IMR-90 (cell line): Measurements from ENCODE around the gene C2orf74. TPM values are rescaled to one million over a fixed set of nuclear protein-coding genes. Genes with fewer than 3 reads are reported as not detected.

ENCODE experiments used
- ATAC-seq: fragments of 200-7000 bp; cut with Tn5 transposase; 2 replicates; pipeline ENCODE4 v1.9.1; 2020; ENCODE audit warnings: low read depth, mild to moderate bottlenecking, moderate library complexity
- BruUV-seq: library from RNA; stranded (reverse); fragments of 400-500 nt; replicated peaks from 2 replicates; lab custom pipeline; 2021; lab: Mats Ljungman, UMichigan
- CTCF ChIA-PET: fragments of 300-600 bp; formaldehyde crosslinking; extraction: SDS; loops from one replicate; lab custom pipeline; 2021; ENCODE audit warnings: antibody characterized with exemption; lab: Yijun Ruan, JAX
- POLR2A ChIA-PET: fragments of 300-600 bp; sonication (Branson Sonifier 250); formaldehyde crosslinking; loops from one replicate; lab custom pipeline; 2022; ENCODE audit warnings: antibody characterized with exemption; ENCODE audit not compliant: unreplicated experiment; lab: Charles Lee
- DNase-seq: peaks from one replicate; pipeline ENCODE4 v3.0.0; 2013
- H2AFZ ChIP-seq: replicated peaks from 2 replicates; pipeline ENCODE3; 2013; ENCODE audit warnings: low read length, mild to moderate bottlenecking; ENCODE audit not compliant: poor library complexity
- H2AK5ac ChIP-seq: 2 replicates; pipeline ENCODE4 v1.6.1; 2013; ENCODE audit warnings: low read depth, low read length, inconsistent platforms
- H2AK9ac ChIP-seq: replicated peaks from 2 replicates; pipeline ENCODE3; 2013; ENCODE audit warnings: mild to moderate bottlenecking, low read depth, low read length, moderate library complexity; ENCODE audit not compliant: poor library complexity
- H2BK120ac ChIP-seq: 2 replicates; pipeline ENCODE4 v1.6.1; 2013; ENCODE audit warnings: low read depth, low read length, inconsistent platforms
- H2BK15ac ChIP-seq: 3 replicates; pipeline ENCODE4 v1.6.1; 2013; ENCODE audit warnings: low read depth, low read length, inconsistent platforms
- H2BK20ac ChIP-seq: 2 replicates; pipeline ENCODE4 v1.6.1; 2013; ENCODE audit warnings: low read depth, mild to moderate bottlenecking, inconsistent platforms, low read length, moderate library complexity
- H2BK5ac ChIP-seq: 2 replicates; pipeline ENCODE4 v1.6.1; 2013; ENCODE audit warnings: mild to moderate bottlenecking, low read depth, low read length, inconsistent platforms; ENCODE audit not compliant: poor library complexity, severe bottlenecking
- H3K14ac ChIP-seq: replicated peaks from 2 replicates; pipeline ENCODE4 v1.6.1; 2013; ENCODE audit warnings: low read depth, low read length, inconsistent platforms
- H3K18ac ChIP-seq: 2 replicates; pipeline ENCODE4 v1.6.1; 2013; ENCODE audit warnings: low read depth, low read length, control low read depth
- H3K23ac ChIP-seq: 2 replicates; pipeline ENCODE4 v1.6.1; 2013; ENCODE audit warnings: low read depth, low read length, inconsistent platforms
- H3K27ac ChIP-seq: 2 replicates; pipeline ENCODE4 v1.5.1; 2013; ENCODE audit warnings: mild to moderate bottlenecking, control low read depth, low read length; ENCODE audit not compliant: insufficient read depth
- H3K27me3 ChIP-seq: 2 replicates; pipeline ENCODE4 v1.6.1; 2013; ENCODE audit warnings: low read length; ENCODE audit not compliant: control insufficient read depth, insufficient read depth
- H3K36me3 ChIP-seq: 2 replicates; pipeline ENCODE4 v1.6.1; 2013; ENCODE audit warnings: low read length, mixed read lengths; ENCODE audit not compliant: control insufficient read depth, insufficient read depth
- H3K4ac ChIP-seq: 2 replicates; pipeline ENCODE4 v1.6.1; 2013; ENCODE audit warnings: low read depth, low read length, inconsistent platforms
- H3K4me1 ChIP-seq: 2 replicates; pipeline ENCODE4 v1.6.1; 2013; ENCODE audit warnings: low read length, mixed read lengths; ENCODE audit not compliant: control insufficient read depth, insufficient read depth
- H3K4me2 ChIP-seq: 2 replicates; pipeline ENCODE4 v1.6.1; 2013; ENCODE audit warnings: low read depth, mild to moderate bottlenecking, control low read depth, low read length, moderate library complexity
- H3K4me3 ChIP-seq: 2 replicates; pipeline ENCODE4 v1.5.1; 2013; ENCODE audit warnings: low read depth, mild to moderate bottlenecking, control low read depth, low read length, moderate library complexity; ENCODE audit not compliant: insufficient read depth
- H3K56ac ChIP-seq: 2 replicates; pipeline ENCODE4 v1.6.1; 2013; ENCODE audit warnings: low read length, inconsistent platforms; ENCODE audit not compliant: insufficient read depth; ENCODE audit errors: extremely low read depth
- H3K79me1 ChIP-seq, 2 experiments: 2 replicates each; pipeline ENCODE4 v1.6.1; 2013; ENCODE audit warnings: low read length in 2 of 2, inconsistent platforms in 1 of 2, low read depth in 1 of 2
- H3K9ac ChIP-seq: 2 replicates; pipeline ENCODE4 v1.6.1; 2013; ENCODE audit warnings: low read depth, low read length, control low read depth
- H3K9me1 ChIP-seq: 2 replicates; pipeline ENCODE4 v1.6.1; 2013; ENCODE audit warnings: low read length, inconsistent platforms; ENCODE audit not compliant: insufficient read depth
- H3K9me3 ChIP-seq: 2 replicates; pipeline ENCODE4 v1.6.1; 2013; ENCODE audit warnings: low read length; ENCODE audit not compliant: control insufficient read depth, insufficient read depth
- H4K20me1 ChIP-seq: 2 replicates; pipeline ENCODE4 v1.6.1; 2013; ENCODE audit warnings: low read length, inconsistent platforms; ENCODE audit not compliant: insufficient read depth
- H4K5ac ChIP-seq: 2 replicates; pipeline ENCODE4 v1.6.1; 2013; ENCODE audit warnings: mild to moderate bottlenecking, low read depth, low read length, control low read depth
- H4K8ac ChIP-seq, 2 experiments: 2 replicates each; pipeline ENCODE4 v1.6.1; 2013; ENCODE audit warnings: low read depth in 2 of 2, low read length in 2 of 2, control low read depth in 1 of 2, inconsistent platforms in 1 of 2
- H4K91ac ChIP-seq: 2 replicates; pipeline ENCODE4 v1.6.1; 2013; ENCODE audit warnings: low read depth, low read length, inconsistent platforms; ENCODE audit not compliant: insufficient read depth
- CEBPB ChIP-seq: IDR thresholded peaks from 2 replicates; pipeline ENCODE4 v1.6.1; 2012; ENCODE audit warnings: low read depth, low read length, improper control_type of control experiment
- ELK1 ChIP-seq: fragments of 150-350 bp; IDR thresholded peaks from 2 replicates; pipeline ENCODE4 v1.6.1; 2016; ENCODE audit warnings: low read depth, mild to moderate bottlenecking, low read length, moderate library complexity, borderline replicate concordance
- MXI1 ChIP-seq: IDR thresholded peaks from 2 replicates; pipeline ENCODE4 v1.6.1; 2012; ENCODE audit warnings: low read depth, mild to moderate bottlenecking, low read length, moderate library complexity, borderline replicate concordance
- RAD21 ChIP-seq: IDR thresholded peaks from 2 replicates; pipeline ENCODE4 v1.6.1; 2012; ENCODE audit warnings: low read length, improper control_type of control experiment
- RCOR1 ChIP-seq: IDR thresholded peaks from 2 replicates; pipeline ENCODE4 v1.6.1; 2012; ENCODE audit warnings: mild to moderate bottlenecking, low read length, improper control_type of control experiment; ENCODE audit not compliant: insufficient replicate concordance
- WGBS, 2 experiments: methylation state at CpG; one replicate each; pipeline versions ENCODE4 v1.1.5 to v1.1.7; 2013; ENCODE audit warnings: missing lambda C conversion rate in 2 of 2; ENCODE audit not compliant: insufficient read length in 1 of 2; ENCODE audit errors: extremely low coverage in 2 of 2; 5-methylcytosine and 5-hydroxymethylcytosine counted together
- dilution Hi-C: fragments of 300-500 bp; cut with HindIII; formaldehyde crosslinking; loops from one replicate; pipeline ENCODE4 v1.14.3; 2018; ENCODE audit warnings: low sequenced_read_pairs; ENCODE audit not compliant: unreplicated experiment
- in situ Hi-C: fragments of 300-500 bp; cut with MboI; formaldehyde crosslinking; loops from 3 replicates; pipeline ENCODE4 v1.14.3; 2019; ENCODE audit warnings: low sequenced_read_pairs, inconsistent platforms, mixed read lengths
- intact Hi-C: fragments of 100-400 bp; cut with micrococcal nuclease; formaldehyde crosslinking; loops from 2 replicates; pipeline ENCODE4 v1.10.0; 2022
- polyA plus RNA-seq, 3 experiments: library from polyadenylated mRNA; depleted of rRNA; stranded (reverse); fragments of >200 nt; gene quantifications; 2 replicates each; pipeline ENCODE4 v1.2.3, GENCODE V29; 2012; ENCODE audit warnings: low replicate concordance in 1 of 3
- total RNA-seq: library from RNA; depleted of rRNA; stranded (reverse); fragments of >200 nt; gene quantifications from 2 replicates; pipeline ENCODE4 v1.2.3, GENCODE V29; 2012

The C2orf74 gene
- total and polyA plus RNA-seq, 2 of the 4 experiments (the other 2 are of a cell fraction): 8.4 to 21.9 TPM

DNA sequence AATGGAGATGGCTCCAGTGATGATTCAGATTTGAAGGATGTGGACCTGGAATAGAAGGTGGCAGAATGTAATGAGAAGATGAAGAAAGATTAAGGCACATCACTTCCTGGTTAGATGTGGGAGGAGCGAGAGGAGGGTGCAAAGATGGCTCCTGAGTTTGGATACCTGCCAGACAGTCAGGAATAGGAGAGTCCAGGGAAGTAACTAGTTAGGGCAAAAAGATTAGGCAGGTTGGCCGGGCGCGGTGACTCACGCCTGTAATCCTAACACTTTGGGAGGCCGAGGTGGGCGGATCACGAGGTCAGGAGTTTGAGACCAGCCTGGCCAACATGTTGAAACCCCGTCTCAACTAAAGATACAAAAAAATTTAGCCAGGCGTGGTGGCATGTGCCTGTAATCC, 5.6 kb downstream of the C2orf74 start:
- 100% methylated on average over 7 of the region's 10 CpGs; no CpG with 5 or more reads in 1 of the 2 experiments for WGBS, 2 experiments
- H3K36me3 ChIP-seq: peaks cover 12% of the 10 kb centered on the region
- ChIA-PET POLR2A (no interaction called here), CTCF (no interaction called here)
- BruUV-seq: no TSS peak
- no peaks in the 10 kb centered on the region for H4K20me1 ChIP-seq
- no peaks in the 10 kb centered on the region for H3K79me1 ChIP-seq
- ATAC-seq: no peak
- H2BK5ac ChIP-seq: no peak overlapping the region
- no peak overlapping the region for H3K9ac ChIP-seq
- H2BK15ac ChIP-seq: no peak overlapping the region
- H3K9me1 ChIP-seq: peaks cover 3% of the 10 kb centered on the region; the same call in 1 of the 2 replicates
- no peak overlapping the region for H3K4ac ChIP-seq
- in situ Hi-C loops (no loop called here), dilution Hi-C loops (no loop called here), intact Hi-C loops (no loop called here)
- TF ChIP-seq RCOR1 (no peak), RAD21 (no peak), ELK1 (no peak), CEBPB (no peak), MXI1 (no peak)
- H2AK5ac ChIP-seq: no peak overlapping the region
- no peak overlapping the region for H4K8ac ChIP-seq
- DNase-seq: no peak
- H3K4me1 ChIP-seq: no peaks in the 10 kb centered on the region
- H3K18ac ChIP-seq: no peak overlapping the region
- no peak overlapping the region for H4K5ac ChIP-seq
- H2BK120ac ChIP-seq: no peak overlapping the region
- no peak overlapping the region for H2AFZ ChIP-seq
- H3K4me3 ChIP-seq: no peak overlapping the region
- no peak overlapping the region for H3K14ac ChIP-seq
- no peak overlapping the region for H2BK20ac ChIP-seq
- H4K91ac ChIP-seq: no peak overlapping the region
- no peak overlapping the region for H3K56ac ChIP-seq
- H2AK9ac ChIP-seq: no peak overlapping the region
- H3K23ac ChIP-seq: no peak overlapping the region
- no peaks in the 10 kb centered on the region for H3K27me3 ChIP-seq
- no peak overlapping the region for H3K4me2 ChIP-seq
- no peaks in the 10 kb centered on the region for H3K9me3 ChIP-seq
- no peak overlapping the region for H3K27ac ChIP-seq
